HG02938 (cell line): ENCODE results near the gene FLVCR2.
"Not testable (repeated sequence)": the region's sequence is repeated elsewhere in the genome, so short reads cannot be mapped to it uniquely, and the experiment has no call there.

ENCODE experiments used
- ATAC-seq: cut with Tn5 transposase; IDR thresholded peaks from one replicate; pipeline ENCODE4 v1.9.1; 2021; ENCODE audit warnings: mild to moderate bottlenecking, moderate library complexity; ENCODE audit not compliant: unreplicated experiment

FLVCR2 gene

GRCh38 chr14:75658957-75659356, 80.5 kb downstream of the FLVCR2 start:
- no peak for ATAC-seq

GRCh38 chr14:75660238-75660629, 81.8 kb downstream of the FLVCR2 start:
- no peak for ATAC-seq

- ATAC-seq: peak; percentile 95
These were observed 82.4 kb downstream of the FLVCR2 start, which contains the start of the genes ERG28 and TTLL5 for GRCh38 chr14:75660630-75661498. TSS of gene ERG28 (minus strand) at chr14:75660876. CDS start at chr14:75657502, 3,374 bp downstream. TSS of gene TTLL5 (plus strand) at chr14:75661246. CDS start at chr14:75663150, 1,904 bp downstream.

GRCh38 chr14:75661499-75661814, 83.0 kb downstream of the FLVCR2 start:
- ATAC-seq: no peak

DNA sequence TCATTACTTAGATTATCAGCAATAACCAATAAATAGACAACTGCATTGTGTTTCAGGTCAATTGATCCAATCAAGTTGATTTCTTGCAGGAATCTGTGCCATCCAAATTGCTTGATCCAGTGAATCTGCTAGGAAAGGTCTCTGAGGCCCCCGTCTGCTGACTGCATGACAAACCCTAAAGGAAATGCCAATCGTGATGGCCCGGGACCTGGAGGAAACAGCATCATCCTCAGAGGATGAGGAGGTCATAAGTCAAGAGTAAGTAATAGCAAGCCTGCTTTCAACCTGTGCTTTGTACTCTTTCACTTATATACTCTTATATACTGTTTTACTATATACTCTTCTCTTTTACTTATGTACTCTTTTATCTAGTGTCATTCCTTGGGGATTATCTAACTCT, 84.5 kb downstream of the FLVCR2 start:
- no peak for ATAC-seq

GRCh38 chr14:75667099-75667765, 88.8 kb downstream of the FLVCR2 start:
- no peak for ATAC-seq

- ATAC-seq: no peak
These were observed 94.3 kb downstream of the FLVCR2 start for GRCh38 chr14:75672605-75673192.

DNA sequence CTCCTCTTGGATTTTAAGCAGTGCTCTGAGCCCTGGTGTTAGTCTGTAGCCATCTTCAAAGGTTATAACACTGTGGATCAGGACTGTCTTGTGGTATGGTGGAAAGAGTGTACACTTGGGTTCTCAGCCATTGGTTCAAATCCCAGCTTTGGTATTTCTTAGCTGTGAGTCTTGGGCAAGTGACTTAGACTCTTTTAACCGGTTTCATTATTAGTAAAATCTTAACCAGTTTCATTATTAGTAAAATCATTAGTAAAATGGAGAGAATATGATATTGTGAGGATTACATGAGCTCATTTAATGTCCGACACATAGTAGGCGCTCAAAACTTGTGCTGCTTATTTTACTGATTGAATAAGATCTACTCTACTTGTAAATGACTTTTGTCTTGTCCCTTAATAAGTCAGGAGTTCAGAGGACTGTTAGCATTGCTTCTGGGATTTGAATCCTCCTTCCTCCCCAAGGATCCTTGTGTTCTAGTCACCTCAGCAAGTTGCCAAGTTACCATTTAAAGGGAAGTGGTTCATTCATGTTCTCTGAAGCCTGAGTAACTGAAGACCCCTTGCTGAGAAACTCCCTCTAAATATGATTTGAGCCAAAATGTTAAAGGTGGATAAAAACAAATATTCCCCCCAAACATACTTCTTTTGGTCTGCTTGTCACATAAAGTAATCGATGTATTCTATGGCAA, 95.1 kb downstream of the FLVCR2 start:
- ATAC-seq: peak; percentile 56

GRCh38 chr14:75675265-75675960, 97.0 kb downstream of the FLVCR2 start:
- ATAC-seq: no peak

- no peak for ATAC-seq
These were observed 107.5 kb downstream of the FLVCR2 start for GRCh38 chr14:75685910-75686309.

DNA sequence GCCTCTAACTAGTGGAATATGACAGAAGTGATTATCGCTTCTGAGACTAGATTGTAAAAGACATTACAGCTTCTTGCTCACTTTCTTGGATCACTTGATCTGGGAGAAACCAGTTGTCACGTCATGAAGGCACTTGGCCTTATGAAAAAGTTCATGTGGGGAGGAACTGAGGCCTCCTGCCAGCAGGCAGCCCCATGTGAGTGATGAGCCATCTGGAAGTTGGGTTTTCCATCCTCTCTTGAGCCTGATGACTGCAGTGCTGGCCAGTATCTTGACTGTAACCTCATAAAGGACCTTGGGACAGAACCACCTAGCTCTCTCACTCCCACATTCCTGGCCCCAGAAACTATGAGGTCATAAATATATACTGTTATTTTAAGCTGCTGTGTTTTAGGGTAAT, 110.6 kb downstream of the FLVCR2 start:
- ATAC-seq: no peak

DNA sequence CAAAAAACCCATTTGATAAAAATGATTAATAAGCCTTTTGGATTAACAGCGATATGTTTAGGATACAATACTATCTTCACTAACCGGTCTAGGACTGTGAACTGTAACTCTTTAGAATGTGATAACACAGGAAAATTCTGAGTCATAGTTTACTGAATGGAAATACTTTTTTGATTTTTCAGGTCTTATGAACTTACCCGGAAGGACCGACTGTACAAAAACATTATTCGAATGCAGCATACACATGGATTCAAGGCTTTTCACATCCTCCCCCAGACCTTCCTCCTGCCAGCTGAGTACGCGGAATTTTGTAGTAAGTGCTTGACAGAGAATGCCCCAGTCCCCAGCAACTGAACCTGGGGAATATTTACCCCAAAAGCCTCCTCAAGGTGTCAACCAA, 111.6 kb downstream of the FLVCR2 start:
- no peak for ATAC-seq

DNA sequence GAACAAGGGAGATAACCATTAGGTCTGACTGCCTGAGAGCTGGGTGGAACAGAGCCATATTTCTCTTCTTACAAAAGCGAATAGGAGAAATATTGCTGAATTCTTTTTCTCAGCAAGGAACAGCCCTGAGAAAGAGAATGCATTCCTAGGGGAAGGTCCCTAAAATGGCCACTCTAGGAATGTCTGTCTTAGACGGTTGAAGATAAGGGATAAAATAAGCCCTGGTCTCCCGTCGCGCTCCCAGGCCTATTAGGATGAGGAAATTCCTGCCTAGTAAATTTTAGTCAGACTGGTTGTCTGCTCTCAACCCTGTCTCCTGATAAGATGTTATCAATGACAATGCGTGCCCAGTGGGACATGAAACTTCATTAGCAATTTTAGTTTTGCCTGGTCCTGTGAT, 116.6 kb downstream of the FLVCR2 start:
- not testable (repeated sequence) for ATAC-seq

- no peak for ATAC-seq
These were observed 119.0 kb downstream of the FLVCR2 start for GRCh38 chr14:75697386-75697785.
